WTC11 (cell line): ENCODE data around the gene AADACL3.

Experiments
- ATF1 ChIP-seq: sonication (generic); formaldehyde crosslinking; IDR thresholded peaks from 2 replicates; pipeline ENCODE4 v1.8.1; 2023; ENCODE audit warnings: mild to moderate bottlenecking, moderate library complexity, missing genetic modification reagents
- IRF2 ChIP-seq: sonication (generic); formaldehyde crosslinking; IDR thresholded peaks from 2 replicates; pipeline ENCODE4 v1.8.0; 2022; ENCODE audit warnings: low read depth, missing genetic modification reagents, borderline replicate concordance
- TF ChIP-seq, protein P1 (sequence below): fragments of 200-600 bp; IDR thresholded peaks from 2 replicates; pipeline ENCODE4 v1.8.0; 2022; ENCODE audit warnings: antibody characterized with exemption

DNA sequence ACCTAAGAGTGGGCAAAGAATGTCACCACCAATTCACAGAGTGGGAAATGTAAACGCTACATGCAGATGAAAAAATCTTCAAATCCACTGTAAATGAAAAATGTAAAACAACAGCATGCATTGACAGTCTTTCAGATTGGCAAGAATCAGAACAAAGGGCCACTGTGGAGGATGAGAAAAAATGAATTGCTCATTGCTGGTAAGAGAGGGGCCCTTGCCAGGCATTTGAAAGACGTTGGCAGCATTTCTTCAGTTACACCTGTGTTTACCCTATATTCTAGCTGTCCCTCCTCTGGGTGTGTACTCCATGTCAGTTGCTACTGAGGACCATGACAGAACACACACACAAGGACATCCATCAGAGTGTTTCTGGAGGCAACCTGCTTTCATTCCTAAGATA is 25.8 kb upstream of the AADACL3 start:
- TF ChIP-seq, protein P1, sequence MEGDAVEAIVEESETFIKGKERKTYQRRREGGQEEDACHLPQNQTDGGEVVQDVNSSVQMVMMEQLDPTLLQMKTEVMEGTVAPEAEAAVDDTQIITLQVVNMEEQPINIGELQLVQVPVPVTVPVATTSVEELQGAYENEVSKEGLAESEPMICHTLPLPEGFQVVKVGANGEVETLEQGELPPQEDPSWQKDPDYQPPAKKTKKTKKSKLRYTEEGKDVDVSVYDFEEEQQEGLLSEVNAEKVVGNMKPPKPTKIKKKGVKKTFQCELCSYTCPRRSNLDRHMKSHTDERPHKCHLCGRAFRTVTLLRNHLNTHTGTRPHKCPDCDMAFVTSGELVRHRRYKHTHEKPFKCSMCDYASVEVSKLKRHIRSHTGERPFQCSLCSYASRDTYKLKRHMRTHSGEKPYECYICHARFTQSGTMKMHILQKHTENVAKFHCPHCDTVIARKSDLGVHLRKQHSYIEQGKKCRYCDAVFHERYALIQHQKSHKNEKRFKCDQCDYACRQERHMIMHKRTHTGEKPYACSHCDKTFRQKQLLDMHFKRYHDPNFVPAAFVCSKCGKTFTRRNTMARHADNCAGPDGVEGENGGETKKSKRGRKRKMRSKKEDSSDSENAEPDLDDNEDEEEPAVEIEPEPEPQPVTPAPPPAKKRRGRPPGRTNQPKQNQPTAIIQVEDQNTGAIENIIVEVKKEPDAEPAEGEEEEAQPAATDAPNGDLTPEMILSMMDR, result no peak
- TF ChIP-seq ATF1 (no peak), IRF2 (CRISPR knock-in tag) (no peak)
